Keratinocyte (primary cell): ENCODE measurements around the gene NAV3. TPM values are rescaled to one million over a fixed set of nuclear protein-coding genes. Genes with fewer than 3 reads are reported as not detected.

Experiments
- DNase-seq: peaks from one replicate; pipeline ENCODE4 v3.0.0-alpha.2; 2011; ENCODE audit warnings: low read depth, missing footprints, low spot score
- FAIRE-seq: peaks from 2 replicates; lab custom pipeline; 2011; peaks lifted over from hg19 to GRCh38; lab: Jason Lieb, UNC
- H2AFZ ChIP-seq: 2 replicates; pipeline ENCODE4 v1.6.0; 2012; ENCODE audit warnings: low read length, control low read depth, inconsistent platforms; ENCODE audit not compliant: control insufficient read depth
- H3K27ac ChIP-seq: 2 replicates; pipeline ENCODE4 v1.5.1; 2011; ENCODE audit warnings: low read length; ENCODE audit not compliant: control insufficient read depth, insufficient read depth
- H3K27me3 ChIP-seq: 3 replicates; pipeline ENCODE4 v1.6.0; 2011; ENCODE audit warnings: low read length; ENCODE audit not compliant: control insufficient read depth, insufficient read depth; ENCODE audit errors: extremely low read depth
- H3K36me3 ChIP-seq, 2 experiments: 2 replicates in 1 of 2; 3 replicates in 1 of 2; pipeline ENCODE4 v1.5.1; 2011; ENCODE audit warnings: low read length in 2 of 2, mild to moderate bottlenecking in 1 of 2; ENCODE audit not compliant: control insufficient read depth in 2 of 2, insufficient read depth in 2 of 2; ENCODE audit errors: extremely low read depth in 1 of 2
- H3K4me1 ChIP-seq: 3 replicates; pipeline ENCODE4 v1.5.1; 2011; ENCODE audit warnings: low read length; ENCODE audit not compliant: control insufficient read depth, insufficient read depth; ENCODE audit errors: extremely low read depth
- H3K4me2 ChIP-seq: 3 replicates; pipeline ENCODE4 v1.6.0; 2011; ENCODE audit warnings: low read depth, low read length; ENCODE audit not compliant: control insufficient read depth, insufficient read depth; ENCODE audit errors: extremely low read depth
- H3K4me3 ChIP-seq, 3 experiments: fragments of 200-600 bp in 1 of 3; sonication (generic) in 1 of 3; 2 replicates in 2 of 3; 3 replicates in 1 of 3; pipeline ENCODE4 v1.5.1; 2011 to 2016; ENCODE audit warnings: low read length in 3 of 3, mild to moderate bottlenecking in 3 of 3, control low read depth in 2 of 3, inconsistent platforms in 1 of 3, low read depth in 1 of 3, mixed read lengths in 1 of 3, mixed run types in 1 of 3, moderate library complexity in 1 of 3; ENCODE audit not compliant: control insufficient read depth in 2 of 3, insufficient read depth in 2 of 3; ENCODE audit errors: extremely low read depth in 1 of 3
- H3K79me2 ChIP-seq: 2 replicates; pipeline ENCODE4 v1.6.0; 2012; ENCODE audit warnings: low read length; ENCODE audit not compliant: control insufficient read depth, insufficient read depth
- H3K9ac ChIP-seq: 3 replicates; pipeline ENCODE4 v1.6.0; 2011; ENCODE audit warnings: low read length; ENCODE audit not compliant: control insufficient read depth, insufficient read depth; ENCODE audit errors: extremely low read depth
- H3K9me1 ChIP-seq: 3 replicates; pipeline ENCODE4 v1.6.0; 2011; ENCODE audit warnings: low read length; ENCODE audit not compliant: control insufficient read depth, insufficient read depth; ENCODE audit errors: extremely low read depth
- H3K9me3 ChIP-seq: 2 replicates; pipeline ENCODE4 v1.5.1; 2012; ENCODE audit warnings: low read depth, low read length; ENCODE audit not compliant: control insufficient read depth
- H4K20me1 ChIP-seq: 3 replicates; pipeline ENCODE4 v1.6.0; 2011; ENCODE audit warnings: low read length; ENCODE audit not compliant: control insufficient read depth, insufficient read depth; ENCODE audit errors: extremely low read depth
- CTCF ChIP-seq, 3 experiments: IDR thresholded peaks in 1 of 3; conservative IDR thresholded peaks in 1 of 3; optimal IDR thresholded peaks in 1 of 3; 2 replicates in 2 of 3; 3 replicates in 1 of 3; pipeline versions ENCODE3 to v1.5.1; 2011; ENCODE audit warnings: low read length in 3 of 3, mild to moderate bottlenecking in 3 of 3, moderate library complexity in 2 of 3, control low read depth in 1 of 3, inconsistent platforms in 1 of 3; ENCODE audit not compliant: insufficient read depth in 2 of 3; ENCODE audit errors: extremely low read depth in 1 of 3
- EZH2 ChIP-seq: IDR thresholded peaks from one replicate; pipeline ENCODE4 v1.6.1; 2012; ENCODE audit warnings: inconsistent platforms, mild to moderate bottlenecking, low read length, moderate library complexity
- dilution Hi-C: fragments of 300-500 bp; cut with MboI; formaldehyde crosslinking; loops from one replicate; pipeline ENCODE4 v1.7.0; 2020; ENCODE audit warnings: low sequenced_read_pairs; ENCODE audit not compliant: extremely low pct_ligation_motif_present
- polyA plus RNA-seq, 5 experiments: library from polyadenylated mRNA; depleted of rRNA in 3 of 5; stranded (reverse) in 3 of 5; stranded (forward) in 1 of 5; unstranded in 1 of 5; fragments of >200 nt; gene quantifications; 1 replicate in 1 of 5; 2 replicates in 3 of 5; 3 replicates in 1 of 5; pipeline versions ENCODE4 v1.2.1 to v1.2.3, GENCODE V29; 2011 to 2012; ENCODE audit warnings: missing spikeins in 2 of 5, low read depth in 1 of 5, low replicate concordance in 1 of 5

NAV3 gene
- polyA plus RNA-seq, 1 donor (not counting 4 experiments of a cell fraction or from before 2014, with no cell fraction given): 22.6 TPM

- DNase-seq: no peak
- no peak for FAIRE-seq
- no peak overlapping the region for H3K4me2 ChIP-seq
- H3K27ac ChIP-seq: no peak overlapping the region
- no peaks in the 10 kb centered on the region for H3K79me2 ChIP-seq
- no peaks in the 10 kb centered on the region for H3K36me3 ChIP-seq
- no peak overlapping the region for H3K4me3 ChIP-seq
- dilution Hi-C loops: no loop called here
- no peaks in the 10 kb centered on the region for H3K9me3 ChIP-seq
- TF ChIP-seq CTCF (optimal IDR thresholded peaks at IDR 0.05 in 1 of 3, IDR thresholded peaks at IDR 0.05 in 1 of 3, conservative IDR thresholded peaks at IDR 0.05 in 1 of 3; ENCODE audit: extremely low read depth in 1 of 3, insufficient read depth in 2 of 3, low read length in 3 of 3) (no peak), EZH2 (no peak)
- peaks cover 7% of the 10 kb centered on the region for H3K4me1 ChIP-seq
- H3K9me1 ChIP-seq: no peaks in the 10 kb centered on the region
- H2AFZ ChIP-seq: no peak overlapping the region
- no peaks in the 10 kb centered on the region for H3K27me3 ChIP-seq
- no peak overlapping the region for H3K9ac ChIP-seq
- no peaks in the 10 kb centered on the region for H4K20me1 ChIP-seq
Measured at GRCh38 chr12:77891518-77892147, 60.9 kb downstream of the NAV3 start.

- Histone ChIP-seq H3K27me3 (no peaks in the 10 kb centered on the region), H3K27ac (no peak overlapping the region)
Measured at GRCh38 chr12:77893918-77894317, 63.2 kb downstream of the NAV3 start.

More at GRCh38 chr12:77893918-77894317, 63.2 kb downstream of the NAV3 start:
- DNase-seq (no peak), FAIRE-seq (no peak)
- no peaks in the 10 kb centered on the region for H3K9me1 ChIP-seq
- no peaks in the 10 kb centered on the region for H3K79me2 ChIP-seq
- H3K4me2 ChIP-seq: no peak overlapping the region
- TF ChIP-seq CTCF (optimal IDR thresholded peaks at IDR 0.05 in 1 of 3, IDR thresholded peaks at IDR 0.05 in 1 of 3, conservative IDR thresholded peaks at IDR 0.05 in 1 of 3; ENCODE audit: extremely low read depth in 1 of 3, insufficient read depth in 2 of 3, low read length in 3 of 3) (no peak), EZH2 (no peak)
- no peaks in the 10 kb centered on the region for H4K20me1 ChIP-seq
- H3K36me3 ChIP-seq: no peaks in the 10 kb centered on the region
- dilution Hi-C loops: no loop called here
- H3K4me3 ChIP-seq: no peak overlapping the region
- H3K9ac ChIP-seq: no peak overlapping the region
- H2AFZ ChIP-seq: no peak overlapping the region
- no peaks in the 10 kb centered on the region for H3K9me3 ChIP-seq
- H3K4me1 ChIP-seq: peaks cover 2% of the 10 kb centered on the region
